ENCODE data around the gene ANKS1B.
"Not testable (repeated sequence)": the region's sequence is repeated elsewhere in the genome, so short reads cannot be mapped to it uniquely, and the experiment has no call there.

ANKS1B gene

GRCh38 chr12:99859126-99859525 lies 125.6 kb downstream of the ANKS1B start:
- no peak for DNase-seq

GRCh38 chr12:99852666-99853065 lies 132.1 kb downstream of the ANKS1B start:
- no peak for DNase-seq

- no peak for DNase-seq
Observed at GRCh38 chr12:99847936-99848335, 136.8 kb downstream of the ANKS1B start.

- DNase-seq: no peak
Observed at GRCh38 chr12:99834710-99835109, 150.0 kb downstream of the ANKS1B start.

- DNase-seq: no peak
Observed at GRCh38 chr12:99833397-99833796, 151.3 kb downstream of the ANKS1B start.

- no peak for DNase-seq
Observed at GRCh38 chr12:99824900-99825542, 159.7 kb downstream of the ANKS1B start.

- no peak for DNase-seq
Observed at GRCh38 chr12:99822273-99822672, 162.5 kb downstream of the ANKS1B start.

- no peak for DNase-seq
Observed at GRCh38 chr12:99810718-99811593, 173.8 kb downstream of the ANKS1B start.

- no peak for DNase-seq
Observed at GRCh38 chr12:99809909-99810308, 174.8 kb downstream of the ANKS1B start.

- DNase-seq: no peak
Observed at GRCh38 chr12:99806304-99806703, 178.4 kb downstream of the ANKS1B start.

- DNase-seq: no peak
Observed at GRCh38 chr12:99804715-99805114, 180.0 kb downstream of the ANKS1B start.

- DNase-seq: no peak
Observed at GRCh38 chr12:99800605-99801004, 184.1 kb downstream of the ANKS1B start.

- DNase-seq: not testable (repeated sequence)
Observed at GRCh38 chr12:99797931-99798330, 186.8 kb downstream of the ANKS1B start.

GRCh38 chr12:99783421-99783820 lies 201.3 kb downstream of the ANKS1B start:
- no peak for DNase-seq

- DNase-seq: no peak
Observed at GRCh38 chr12:99772274-99772673, 212.5 kb downstream of the ANKS1B start.

GRCh38 chr12:99771659-99772058 lies 213.1 kb downstream of the ANKS1B start:
- no peak for DNase-seq

GRCh38 chr12:99769396-99769980 lies 215.2 kb downstream of the ANKS1B start:
- no peak for DNase-seq

GRCh38 chr12:99768758-99769157 lies 216.0 kb downstream of the ANKS1B start:
- no peak for DNase-seq

- DNase-seq: no peak
Observed at GRCh38 chr12:99767809-99768208, 216.9 kb downstream of the ANKS1B start.

GRCh38 chr12:99766408-99766807 lies 218.3 kb downstream of the ANKS1B start:
- DNase-seq: no peak

- no peak for DNase-seq
Observed at GRCh38 chr12:99765469-99766114, 219.1 kb downstream of the ANKS1B start.

GRCh38 chr12:99759444-99759843 lies 225.3 kb downstream of the ANKS1B start:
- no peak for DNase-seq

- no peak for DNase-seq
Observed at GRCh38 chr12:99758997-99759396, 225.7 kb downstream of the ANKS1B start.
